CD4-positive, alpha-beta T cell treated with Interleukin-2 at 100 ng/mL for 4 hours (primary cell): ENCODE measurements around the gene RALGPS1.

Experiments
- DNase-seq: peaks from one replicate; pipeline ENCODE4 v3.0.0-alpha.2; 2020; ENCODE audit warnings: low spot score

Gene RALGPS1

GRCh38 chr9:127021664-127022363 is 107.2 kb downstream of the RALGPS1 start:
- no peak for DNase-seq

GRCh38 chr9:127022913-127023660 is 108.5 kb downstream of the RALGPS1 start:
- DNase-seq, result no peak

- DNase-seq, result no peak
Measured at GRCh38 chr9:127025042-127025441, 110.5 kb downstream of the RALGPS1 start.

GRCh38 chr9:127027694-127028093 is 113.1 kb downstream of the RALGPS1 start:
- DNase-seq, result no peak

- no peak for DNase-seq
Measured at GRCh38 chr9:127029548-127029947, 115.0 kb downstream of the RALGPS1 start.

- DNase-seq, result no peak
Measured at GRCh38 chr9:127030814-127031740, 116.5 kb downstream of the RALGPS1 start.

GRCh38 chr9:127032256-127032655 is 117.7 kb downstream of the RALGPS1 start:
- DNase-seq, result no peak

GRCh38 chr9:127033061-127033460 is 118.5 kb downstream of the RALGPS1 start:
- DNase-seq, result no peak

GRCh38 chr9:127033789-127034188 is 119.2 kb downstream of the RALGPS1 start:
- no peak for DNase-seq

- DNase-seq, result no peak
Measured at GRCh38 chr9:127034691-127035090, 120.1 kb downstream of the RALGPS1 start.

GRCh38 chr9:127035423-127035822 is 120.8 kb downstream of the RALGPS1 start:
- no peak for DNase-seq

- no peak for DNase-seq
Measured at GRCh38 chr9:127035948-127036347, 121.4 kb downstream of the RALGPS1 start.

GRCh38 chr9:127036437-127036836 is 121.9 kb downstream of the RALGPS1 start:
- no peak for DNase-seq

- DNase-seq, result no peak
Measured at GRCh38 chr9:127038531-127038930, 123.9 kb downstream of the RALGPS1 start.

GRCh38 chr9:127039492-127039891 is 124.9 kb downstream of the RALGPS1 start:
- no peak for DNase-seq

- no peak for DNase-seq
Measured at GRCh38 chr9:127045148-127045547, 130.6 kb downstream of the RALGPS1 start.

- DNase-seq, result no peak
Measured at GRCh38 chr9:127047971-127048370, 133.4 kb downstream of the RALGPS1 start.

- peak; percentile 43 for DNase-seq
Measured at GRCh38 chr9:127049044-127049443, 134.5 kb downstream of the RALGPS1 start.

GRCh38 chr9:127049581-127049980 is 135.0 kb downstream of the RALGPS1 start:
- DNase-seq, result no peak

GRCh38 chr9:127050152-127050551 is 135.6 kb downstream of the RALGPS1 start:
- DNase-seq, result no peak

- DNase-seq, result no peak
Measured at GRCh38 chr9:127050591-127051001, 136.0 kb downstream of the RALGPS1 start.

GRCh38 chr9:127051881-127052595 is 137.5 kb downstream of the RALGPS1 start:
- DNase-seq, result no peak
